IPS-18a (cell line): ENCODE results near the gene MINDY4B.

Experiments
- H3K27ac ChIP-seq: one replicate; pipeline ENCODE4 v1.5.1; 2013; ENCODE audit warnings: low read length
- H3K27me3 ChIP-seq: one replicate; pipeline ENCODE4 v1.6.1; 2013; ENCODE audit warnings: mild to moderate bottlenecking, low read length; ENCODE audit not compliant: control insufficient read depth, insufficient read depth
- H3K36me3 ChIP-seq: one replicate; pipeline ENCODE4 v1.6.1; 2013; ENCODE audit warnings: low read depth, low read length; ENCODE audit not compliant: control insufficient read depth
- H3K4me1 ChIP-seq: one replicate; pipeline ENCODE4 v1.6.1; 2013; ENCODE audit warnings: low read depth, low read length; ENCODE audit not compliant: control insufficient read depth
- H3K4me3 ChIP-seq: one replicate; pipeline ENCODE4 v1.5.1; 2013; ENCODE audit warnings: low read length
- H3K9ac ChIP-seq: one replicate; pipeline ENCODE4 v1.6.1; 2013; ENCODE audit warnings: mild to moderate bottlenecking, low read length, moderate library complexity
- H3K9me3 ChIP-seq: one replicate; pipeline ENCODE4 v1.6.1; 2013; ENCODE audit warnings: low read depth, low read length; ENCODE audit not compliant: control insufficient read depth

MINDY4B gene

GRCh38 chr3:150921209-150921608, 16.0 kb upstream of the MINDY4B start:
- Histone ChIP-seq H3K9ac (no peak overlapping the region), H3K27ac (no peak overlapping the region), H3K4me3 (no peak overlapping the region), H3K27me3 (no peaks in the 10 kb centered on the region), H3K36me3 (no peaks in the 10 kb centered on the region), H3K4me1 (peaks cover 16% of the 10 kb centered on the region), H3K9me3 (no peaks in the 10 kb centered on the region)

DNA sequence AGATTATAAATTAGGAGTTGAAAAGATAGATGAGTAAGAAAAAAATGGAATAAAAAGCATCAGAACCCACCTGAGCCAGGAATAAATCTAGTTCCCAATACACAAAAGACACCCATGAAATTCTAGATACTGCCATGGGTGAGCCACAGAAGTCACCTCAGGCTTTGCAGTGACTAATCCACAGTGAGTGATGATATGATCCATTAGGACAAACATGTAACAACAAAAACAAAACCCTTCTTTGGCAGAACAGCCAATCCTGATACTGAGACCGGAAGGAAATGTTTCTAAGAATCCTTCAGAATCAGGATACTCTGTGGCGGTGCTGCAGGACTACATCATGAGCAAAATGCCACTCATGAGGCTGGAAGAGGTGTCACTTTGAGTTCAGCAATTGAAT, 15.0 kb upstream of the MINDY4B start:
- H3K4me3 ChIP-seq, result no peak overlapping the region
- no peak overlapping the region for H3K27ac ChIP-seq
- peaks cover 12% of the 10 kb centered on the region for H3K4me1 ChIP-seq
- no peaks in the 10 kb centered on the region for H3K36me3 ChIP-seq
- H3K9ac ChIP-seq, result no peak overlapping the region
- H3K9me3 ChIP-seq, result no peaks in the 10 kb centered on the region
- no peaks in the 10 kb centered on the region for H3K27me3 ChIP-seq

GRCh38 chr3:150917951-150918350, 12.7 kb upstream of the MINDY4B start:
- no peaks in the 10 kb centered on the region for H3K27me3 ChIP-seq
- no peak overlapping the region for H3K9ac ChIP-seq
- no peaks in the 10 kb centered on the region for H3K36me3 ChIP-seq

GRCh38 chr3:150913133-150913922, 8.1 kb upstream of the MINDY4B start:
- Histone ChIP-seq H3K9me3 (no peaks in the 10 kb centered on the region), H3K4me1 (peaks cover 7% of the 10 kb centered on the region), H3K27ac (no peak overlapping the region), H3K4me3 (no peak overlapping the region), H3K27me3 (no peaks in the 10 kb centered on the region), H3K9ac (no peak overlapping the region), H3K36me3 (no peaks in the 10 kb centered on the region)

More at GRCh38 chr3:150917951-150918350, 12.7 kb upstream of the MINDY4B start:
- Histone ChIP-seq H3K4me3 (no peak overlapping the region), H3K4me1 (peaks cover 12% of the 10 kb centered on the region), H3K27ac (no peak overlapping the region), H3K9me3 (no peaks in the 10 kb centered on the region)

DNA sequence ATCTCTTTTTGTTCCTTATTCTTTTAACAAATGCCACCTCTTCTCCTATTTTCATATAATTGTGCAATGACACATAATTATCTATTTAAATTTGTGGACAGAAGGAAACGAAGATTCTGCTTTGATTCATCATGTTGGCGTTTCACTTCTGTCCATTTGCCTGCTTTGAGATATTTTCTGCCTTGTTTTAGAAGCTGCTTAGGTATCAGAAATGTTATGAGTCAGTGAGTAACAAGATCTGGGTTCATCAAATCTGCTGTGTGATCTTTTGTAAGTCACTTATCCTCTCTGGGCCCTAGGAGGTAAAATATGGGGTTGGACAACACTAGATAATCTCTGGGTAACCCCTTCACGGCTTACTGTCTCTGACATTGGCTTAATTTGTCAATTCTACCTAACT, 7.3 kb upstream of the MINDY4B start:
- H3K9me3 ChIP-seq, result no peaks in the 10 kb centered on the region
- no peaks in the 10 kb centered on the region for H3K27me3 ChIP-seq
- H3K9ac ChIP-seq, result no peak overlapping the region
- H3K4me1 ChIP-seq, result no peaks in the 10 kb centered on the region
- H3K27ac ChIP-seq, result no peak overlapping the region
- H3K4me3 ChIP-seq, result no peak overlapping the region
- H3K36me3 ChIP-seq, result no peaks in the 10 kb centered on the region

DNA sequence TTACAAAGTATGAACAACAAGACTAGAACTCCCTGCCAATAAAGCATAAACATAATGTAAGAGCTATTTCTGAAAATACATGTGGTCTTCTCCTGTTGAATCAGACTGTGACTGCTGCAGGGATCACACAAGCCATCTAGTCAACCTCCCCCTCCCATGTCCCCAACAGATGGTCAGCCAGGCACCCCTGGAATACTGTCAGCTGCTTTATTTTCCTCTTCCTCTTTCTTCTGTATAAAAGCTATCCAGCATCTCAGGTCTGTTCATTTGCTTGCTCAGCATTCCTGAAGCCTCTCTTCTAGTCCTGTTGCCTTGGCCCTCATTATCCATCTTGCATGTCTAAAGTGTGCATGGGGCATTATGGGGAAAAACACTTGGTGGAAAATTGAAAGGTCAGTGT, 6.5 kb upstream of the MINDY4B start:
- H3K36me3 ChIP-seq, result no peaks in the 10 kb centered on the region
- no peak overlapping the region for H3K4me3 ChIP-seq
- no peaks in the 10 kb centered on the region for H3K27me3 ChIP-seq
- H3K4me1 ChIP-seq, result no peaks in the 10 kb centered on the region
- H3K9me3 ChIP-seq, result no peaks in the 10 kb centered on the region
- no peak overlapping the region for H3K9ac ChIP-seq
- no peak overlapping the region for H3K27ac ChIP-seq

- no peak overlapping the region for H3K9ac ChIP-seq
- H3K4me3 ChIP-seq, result no peak overlapping the region
- no peak overlapping the region for H3K27ac ChIP-seq
- no peaks in the 10 kb centered on the region for H3K9me3 ChIP-seq
- H3K36me3 ChIP-seq, result no peaks in the 10 kb centered on the region
- no peaks in the 10 kb centered on the region for H3K27me3 ChIP-seq
- no peaks in the 10 kb centered on the region for H3K4me1 ChIP-seq
Measured at GRCh38 chr3:150906461-150906860, 1.2 kb upstream of the MINDY4B start.

GRCh38 chr3:150905746-150906145, 507 bp upstream of the MINDY4B start:
- no peaks in the 10 kb centered on the region for H3K9me3 ChIP-seq
- no peaks in the 10 kb centered on the region for H3K4me1 ChIP-seq
- no peaks in the 10 kb centered on the region for H3K36me3 ChIP-seq
- H3K4me3 ChIP-seq, result no peak overlapping the region
- no peaks in the 10 kb centered on the region for H3K27me3 ChIP-seq
- H3K9ac ChIP-seq, result no peak overlapping the region
- no peak overlapping the region for H3K27ac ChIP-seq

DNA sequence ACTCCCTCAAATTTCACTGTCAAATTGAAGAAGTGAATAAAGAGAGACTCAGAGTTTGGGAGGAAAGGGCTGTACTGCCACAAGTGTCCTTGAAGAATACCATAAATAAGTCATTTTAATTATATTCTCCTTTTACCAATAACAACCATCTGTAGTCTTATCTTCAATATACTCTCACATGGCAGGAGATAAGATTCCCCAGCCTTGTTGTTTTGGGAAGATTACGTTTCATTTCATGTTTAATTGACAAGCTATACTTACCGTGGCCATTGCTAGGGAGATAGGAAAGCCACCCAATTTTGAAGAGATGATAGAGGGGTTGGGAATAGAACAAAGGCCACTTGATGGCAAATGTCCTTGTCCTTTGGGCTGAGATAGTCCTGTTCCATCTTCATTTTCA, 2.3 kb downstream of the MINDY4B start:
- H3K27me3 ChIP-seq, result no peaks in the 10 kb centered on the region
- no peak overlapping the region for H3K4me3 ChIP-seq
- no peaks in the 10 kb centered on the region for H3K4me1 ChIP-seq

GRCh38 chr3:150901793-150902192, 3.4 kb downstream of the MINDY4B start:
- no peak overlapping the region for H3K4me3 ChIP-seq
- H3K27ac ChIP-seq, result no peak overlapping the region
- H3K9me3 ChIP-seq, result no peaks in the 10 kb centered on the region
- no peak overlapping the region for H3K9ac ChIP-seq
- no peaks in the 10 kb centered on the region for H3K4me1 ChIP-seq
- H3K36me3 ChIP-seq, result no peaks in the 10 kb centered on the region
- no peaks in the 10 kb centered on the region for H3K27me3 ChIP-seq

More for the DNA sequence above, 2.3 kb downstream of the MINDY4B start:
- H3K9ac ChIP-seq, result no peak overlapping the region
- no peaks in the 10 kb centered on the region for H3K9me3 ChIP-seq
- no peaks in the 10 kb centered on the region for H3K36me3 ChIP-seq
- H3K27ac ChIP-seq, result no peak overlapping the region

DNA sequence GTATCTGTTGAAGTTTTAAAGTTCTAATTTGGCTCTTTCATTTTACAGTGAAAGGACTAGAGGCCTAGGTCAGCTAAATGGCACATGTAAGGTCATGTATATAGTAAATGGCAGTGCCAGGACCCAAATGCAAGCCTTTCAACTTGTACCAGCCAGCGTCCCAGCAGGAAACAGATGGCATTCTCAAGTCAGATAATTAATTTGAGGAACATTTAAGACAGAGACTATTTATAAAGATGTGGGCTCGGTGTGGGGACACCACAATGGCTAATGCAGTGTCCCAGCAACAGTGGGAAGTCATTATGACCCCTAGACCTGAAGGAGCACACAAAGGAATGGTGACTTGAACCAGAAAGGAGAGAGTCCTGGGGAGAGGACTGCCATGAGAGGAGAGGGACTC, 6.1 kb downstream of the MINDY4B start:
- H3K9me3 ChIP-seq, result no peaks in the 10 kb centered on the region
- no peak overlapping the region for H3K9ac ChIP-seq
- no peaks in the 10 kb centered on the region for H3K4me1 ChIP-seq
- H3K36me3 ChIP-seq, result no peaks in the 10 kb centered on the region
- H3K4me3 ChIP-seq, result no peak overlapping the region
- no peaks in the 10 kb centered on the region for H3K27me3 ChIP-seq
- H3K27ac ChIP-seq, result no peak overlapping the region

- Histone ChIP-seq H3K27me3 (no peaks in the 10 kb centered on the region), H3K27ac (no peak overlapping the region), H3K9ac (no peak overlapping the region), H3K4me3 (no peak overlapping the region), H3K4me1 (no peaks in the 10 kb centered on the region), H3K9me3 (no peaks in the 10 kb centered on the region), H3K36me3 (no peaks in the 10 kb centered on the region)
Measured at GRCh38 chr3:150898046-150898754, 7.0 kb downstream of the MINDY4B start.
